Prostate gland (tissue), 2 donors: ENCODE results near the gene CEP44. TPM values are rescaled to one million over a fixed set of nuclear protein-coding genes. Genes with fewer than 3 reads are reported as not detected.

Experiments used
- DNase-seq: peaks from one replicate; pipeline ENCODE4 v3.0.0-alpha.2; 2019; ENCODE audit warnings: low spot score
- H3K27ac ChIP-seq, 2 donors: fragments of 200-600 bp; sonication (generic); 2 replicates each; pipeline ENCODE4 v1.5.1; 2017 to 2019
- H3K27me3 ChIP-seq: fragments of 200-600 bp; sonication (generic); replicated peaks from 2 replicates; pipeline ENCODE4 v1.5.1; 2019; ENCODE audit not compliant: insufficient read depth
- H3K36me3 ChIP-seq, 2 donors: fragments of 200-600 bp; sonication (generic); 1 replicate in 1 of 2; 2 replicates in 1 of 2; pipeline versions ENCODE4 v1.5.1 to v1.8.1; 2017 to 2019
- H3K4me1 ChIP-seq: fragments of 200-600 bp; sonication (generic); replicated peaks from 2 replicates; pipeline ENCODE4 v1.5.1; 2019
- H3K4me3 ChIP-seq, 2 donors: fragments of 200-600 bp; sonication (generic); 2 replicates each; pipeline ENCODE4 v1.5.1; 2017 to 2019
- H3K9me3 ChIP-seq: fragments of 200-600 bp; sonication (generic); 2 replicates; pipeline ENCODE4 v1.5.1; 2017
- POLR2A ChIP-seq: fragments of 450-650 bp; IDR thresholded peaks from one replicate; pipeline ENCODE4 v1.6.1; 2016; ENCODE audit warnings: antibody characterized with exemption, mild to moderate bottlenecking
- POLR2AphosphoS5 ChIP-seq: sonication (generic); formaldehyde crosslinking; IDR thresholded peaks from one replicate; pipeline ENCODE4 v1.6.1; 2017; ENCODE audit warnings: antibody characterized with exemption
- WGBS: methylation state at CpG from one replicate; pipeline ENCODE4 v1.1.5; 2018; 5-methylcytosine and 5-hydroxymethylcytosine counted together
- intact Hi-C: fragments of 100-400 bp; cut with DNase I; formaldehyde crosslinking; loops from one replicate; pipeline ENCODE4 v1.14.2; 2022
- total RNA-seq, 2 donors: library from RNA; depleted of rRNA; stranded (reverse); fragments of >200 nt; gene quantifications; one replicate each; pipeline ENCODE4 v1.1.0, GENCODE V29; 2016
- TF ChIP-seq, protein P1 (sequence below), 4 experiments: fragments of 200-600 bp in 2 of 4; fragments of 450-650 bp in 2 of 4; sonication (generic) in 2 of 4; IDR thresholded peaks; 1 replicate in 3 of 4; 2 replicates in 1 of 4; pipeline ENCODE4 v1.5.1; 2016 to 2019; ENCODE audit warnings: antibody characterized with exemption in 4 of 4, mild to moderate bottlenecking in 2 of 4, moderate library complexity in 2 of 4

The CEP44 gene
- total RNA-seq, 2 donors from 2014 or later = 13.7 to 14.3 TPM

DNA sequence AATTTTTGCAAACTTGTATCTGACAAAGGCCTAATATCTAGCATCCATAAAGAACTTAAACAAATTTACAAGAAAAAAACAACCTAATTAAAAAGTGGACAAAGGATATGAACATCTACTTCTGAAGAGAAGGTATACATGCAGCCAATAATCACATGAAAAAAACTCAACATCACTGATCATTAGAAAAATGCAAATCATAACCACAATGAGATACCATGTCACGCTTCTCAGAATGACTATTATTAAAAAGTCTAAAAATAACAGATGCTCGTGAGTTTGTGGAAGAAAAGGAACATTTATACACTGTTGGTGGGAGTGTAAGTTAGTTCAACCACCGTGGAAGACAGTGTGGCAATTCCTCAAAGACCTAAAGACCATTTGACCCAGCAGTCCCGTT lies 24.0 kb downstream of the CEP44 start:
- no peaks in the 10 kb centered on the region for H3K9me3 ChIP-seq
- H3K4me1 ChIP-seq = no peaks in the 10 kb centered on the region
- no peak overlapping the region for H3K4me3 ChIP-seq
- 95% methylated on average over 4 of the region's 4 CpGs for WGBS
- DNase-seq = no peak
- H3K27ac ChIP-seq = no peak overlapping the region
- intact Hi-C loops = no loop called here
- no peaks in the 10 kb centered on the region for H3K27me3 ChIP-seq
- TF ChIP-seq POLR2A (no peak), POLR2AphosphoS5 (no peak)
- TF ChIP-seq, protein P1, sequence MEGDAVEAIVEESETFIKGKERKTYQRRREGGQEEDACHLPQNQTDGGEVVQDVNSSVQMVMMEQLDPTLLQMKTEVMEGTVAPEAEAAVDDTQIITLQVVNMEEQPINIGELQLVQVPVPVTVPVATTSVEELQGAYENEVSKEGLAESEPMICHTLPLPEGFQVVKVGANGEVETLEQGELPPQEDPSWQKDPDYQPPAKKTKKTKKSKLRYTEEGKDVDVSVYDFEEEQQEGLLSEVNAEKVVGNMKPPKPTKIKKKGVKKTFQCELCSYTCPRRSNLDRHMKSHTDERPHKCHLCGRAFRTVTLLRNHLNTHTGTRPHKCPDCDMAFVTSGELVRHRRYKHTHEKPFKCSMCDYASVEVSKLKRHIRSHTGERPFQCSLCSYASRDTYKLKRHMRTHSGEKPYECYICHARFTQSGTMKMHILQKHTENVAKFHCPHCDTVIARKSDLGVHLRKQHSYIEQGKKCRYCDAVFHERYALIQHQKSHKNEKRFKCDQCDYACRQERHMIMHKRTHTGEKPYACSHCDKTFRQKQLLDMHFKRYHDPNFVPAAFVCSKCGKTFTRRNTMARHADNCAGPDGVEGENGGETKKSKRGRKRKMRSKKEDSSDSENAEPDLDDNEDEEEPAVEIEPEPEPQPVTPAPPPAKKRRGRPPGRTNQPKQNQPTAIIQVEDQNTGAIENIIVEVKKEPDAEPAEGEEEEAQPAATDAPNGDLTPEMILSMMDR (IDR thresholded peaks at IDR 0.05) = no peak
- H3K36me3 ChIP-seq = no peaks in the 10 kb centered on the region

DNA sequence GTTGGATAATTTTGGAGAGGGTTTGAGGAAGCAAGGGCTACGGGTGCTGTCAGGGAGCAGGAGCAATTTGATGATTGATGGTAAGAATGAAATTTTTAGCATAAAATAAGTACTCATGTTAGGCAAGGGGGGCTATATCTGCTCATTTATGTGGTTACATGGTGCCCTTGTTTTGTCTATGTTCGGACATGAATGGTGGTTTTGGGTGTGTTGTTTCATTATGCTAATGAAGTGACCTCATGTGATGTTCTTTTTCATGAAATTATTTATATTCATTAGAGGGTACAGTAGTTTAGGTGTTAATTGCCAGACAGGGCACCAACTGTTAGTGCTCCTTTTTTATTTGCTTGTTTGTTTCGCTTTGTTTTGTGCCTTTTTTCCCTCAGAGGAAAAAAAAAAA lies 29.3 kb downstream of the CEP44 start:
- WGBS = 90% methylated on average over 3 of the region's 3 CpGs
- Histone ChIP-seq H3K4me1 (no peaks in the 10 kb centered on the region), H3K27ac (no peak overlapping the region), H3K4me3 (no peak overlapping the region), H3K27me3 (no peaks in the 10 kb centered on the region), H3K9me3 (no peaks in the 10 kb centered on the region), H3K36me3 (no peaks in the 10 kb centered on the region)
- no peak for DNase-seq
- TF ChIP-seq, protein P1 (IDR thresholded peaks at IDR 0.05) = no peak
- TF ChIP-seq POLR2AphosphoS5 (no peak), POLR2A (no peak)
- intact Hi-C loops = no loop called here

DNA sequence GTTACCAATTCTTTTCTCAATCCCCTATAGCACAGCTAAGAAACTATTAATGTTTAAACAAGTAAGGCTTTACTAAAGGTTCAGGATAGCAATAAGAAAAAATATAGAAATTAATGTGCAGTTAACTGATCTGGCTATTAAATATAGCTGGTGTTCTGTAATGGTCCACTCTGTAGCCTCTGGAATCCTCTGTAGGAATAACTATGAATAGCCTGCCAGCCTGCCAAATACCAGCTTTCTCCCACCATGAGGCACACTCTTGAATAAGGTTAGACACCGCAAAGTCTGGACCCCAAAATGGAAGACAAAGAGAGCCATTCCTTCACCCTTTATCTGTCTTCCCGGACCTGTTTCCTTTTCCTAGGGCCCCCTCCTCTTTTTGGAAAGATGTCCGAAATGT lies 30.6 kb downstream of the CEP44 start:
- WGBS = 96% methylated on average over 3 of the region's 3 CpGs
- Histone ChIP-seq H3K27me3 (no peaks in the 10 kb centered on the region), H3K9me3 (no peaks in the 10 kb centered on the region), H3K4me3 (no peak overlapping the region), H3K4me1 (no peaks in the 10 kb centered on the region), H3K27ac (no peak overlapping the region), H3K36me3 (no peaks in the 10 kb centered on the region)
- no peak for DNase-seq
- TF ChIP-seq, protein P1 (IDR thresholded peaks at IDR 0.05) = no peak
- no peak for TF ChIP-seq POLR2AphosphoS5
- no peak for TF ChIP-seq POLR2A
- intact Hi-C loops = no loop called here

DNA sequence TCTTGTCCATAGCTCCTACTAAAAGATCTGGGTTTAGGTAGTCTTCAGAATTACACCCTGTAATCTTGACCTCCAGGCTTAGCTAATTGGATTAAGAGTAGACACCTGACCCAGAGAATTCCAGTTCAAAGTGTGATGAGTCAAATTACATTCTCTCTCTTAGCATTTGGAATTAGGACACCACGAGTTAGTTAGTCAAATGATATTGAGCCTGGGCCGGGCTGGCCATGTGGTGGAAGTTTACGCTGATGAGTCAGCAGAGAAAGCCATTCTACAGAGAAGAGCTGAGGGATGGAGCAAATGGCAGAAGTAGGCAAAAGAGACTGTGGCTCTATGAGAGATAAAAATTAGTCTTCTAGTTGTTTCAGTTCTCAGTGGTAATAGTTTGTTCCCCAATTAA lies 31.1 kb downstream of the CEP44 start:
- H3K36me3 ChIP-seq = no peaks in the 10 kb centered on the region
- H3K4me3 ChIP-seq = no peak overlapping the region
- no peak for DNase-seq
- H3K27ac ChIP-seq = no peak overlapping the region
- H3K27me3 ChIP-seq = no peaks in the 10 kb centered on the region
- intact Hi-C loops = no loop called here
- no peaks in the 10 kb centered on the region for H3K4me1 ChIP-seq
- 78% methylated on average over 3 of the region's 3 CpGs for WGBS
- H3K9me3 ChIP-seq = no peaks in the 10 kb centered on the region
- TF ChIP-seq POLR2A = no peak
- no peak for TF ChIP-seq POLR2AphosphoS5
- TF ChIP-seq, protein P1 (IDR thresholded peaks at IDR 0.05) = no peak

DNA sequence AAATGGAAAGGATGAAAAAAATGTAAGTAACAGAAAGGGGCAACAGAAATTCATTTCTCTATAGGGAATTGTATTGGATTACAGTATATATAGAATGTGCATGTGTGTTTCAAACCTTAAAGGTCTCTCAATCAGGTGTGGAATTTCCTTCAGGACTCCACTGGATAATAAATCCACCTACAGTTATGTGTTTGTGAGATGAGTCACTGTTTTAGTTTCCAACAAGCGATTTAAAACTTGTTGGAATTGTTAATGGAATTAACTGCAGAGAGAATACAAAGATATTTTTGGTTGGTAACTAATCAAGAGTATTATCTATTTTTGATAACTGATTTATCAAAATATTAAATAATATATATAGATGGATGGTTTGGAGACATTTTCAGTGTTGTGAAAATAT lies 32.8 kb downstream of the CEP44 start:
- no peaks in the 10 kb centered on the region for H3K4me1 ChIP-seq
- no peaks in the 10 kb centered on the region for H3K9me3 ChIP-seq
- DNase-seq = no peak
- no peak overlapping the region for H3K4me3 ChIP-seq
- no peaks in the 10 kb centered on the region for H3K36me3 ChIP-seq
- 68% methylated on average over 1 of the region's 1 CpG for WGBS
- H3K27me3 ChIP-seq = no peaks in the 10 kb centered on the region
- intact Hi-C loops = no loop called here
- no peak overlapping the region for H3K27ac ChIP-seq
- TF ChIP-seq POLR2AphosphoS5 = no peak
- TF ChIP-seq, protein P1 (IDR thresholded peaks at IDR 0.05) = no peak
